ENCODE data around the gene TMPRSS3. TPM values are rescaled to one million over a fixed set of nuclear protein-coding genes. Genes with fewer than 3 reads are reported as not detected.

TMPRSS3 gene
- total and polyA plus RNA-seq, 9 of the 15 experiments (the other 6 are each of a cell fraction or from before 2014, with no cell fraction given), result 0.07 TPM; not detected in 8

DNA sequence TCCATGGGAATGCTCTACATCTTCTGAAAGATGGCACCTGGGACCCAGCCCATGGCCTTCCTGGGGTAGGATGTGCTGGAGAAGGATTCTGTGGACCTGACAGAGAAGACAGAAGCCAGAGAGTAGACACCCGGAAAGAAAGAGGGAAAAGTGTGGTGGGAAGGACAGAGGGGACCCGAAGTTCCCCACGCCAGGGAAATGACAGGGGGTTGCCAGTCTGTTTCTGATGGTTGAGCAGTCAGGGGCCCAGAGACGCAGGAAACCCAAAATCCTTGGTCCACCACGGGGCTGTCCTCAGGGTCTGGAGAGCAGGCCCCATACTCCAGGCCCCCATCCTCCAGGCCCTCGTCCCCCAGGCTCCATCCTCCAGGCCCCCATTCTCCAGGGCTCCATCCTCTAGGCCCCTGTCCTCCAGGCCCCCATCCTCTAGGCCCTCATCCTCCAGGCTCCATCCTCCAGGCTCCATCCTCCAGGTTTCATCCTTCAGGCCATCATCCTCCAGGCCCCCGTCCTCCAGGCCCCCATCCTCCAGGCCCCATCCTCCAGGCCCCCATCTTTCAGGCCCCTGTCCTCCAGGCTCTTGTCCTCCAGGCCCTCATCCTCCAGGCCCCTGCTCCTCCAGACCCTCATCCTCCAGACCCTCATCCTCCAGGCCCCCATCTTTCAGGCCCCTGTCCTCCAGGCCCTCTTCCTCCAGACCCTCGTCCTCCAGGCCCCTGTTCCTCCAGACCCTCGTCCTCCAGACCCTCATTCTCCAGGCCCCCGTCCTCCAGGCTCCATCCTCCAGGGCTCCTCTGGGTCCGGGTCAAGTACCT lies 44.0 kb downstream of the TMPRSS3 start:
- no peak for FAIRE-seq
- H3K27me3 ChIP-seq (ENCODE audit: control insufficient read depth in 2 of 2, insufficient read depth in 2 of 2, low read length in 2 of 2), result peaks cover 21 to 55% of the 10 kb centered on the region in 2 experiments

More for the DNA sequence above, 44.0 kb downstream of the TMPRSS3 start:
- intact Hi-C loops (cut with micrococcal nuclease) (no loop called here), in situ Hi-C loops (cut with MboI) (no loop called here)
- BruUV-seq (replicated peaks), result no TSS peak
- H3K4me3 ChIP-seq, result no peak overlapping the region
- ChIA-PET CTCF (ENCODE audit: low intra/inter-chr PET ratio) (no interaction called here), POLR2A (no interaction called here)
- DNase-seq (ENCODE audit: extremely low read depth in 1 of 4, low spot score in 3 of 4) (no peak), ATAC-seq (no peak)
- H3K36me3 ChIP-seq (ENCODE audit: control insufficient read depth, insufficient read depth, low read length), result no peaks in the 10 kb centered on the region
- H4K20me1 ChIP-seq (replicated peaks; ENCODE audit: control insufficient read depth, insufficient read depth, low read length), result no peaks in the 10 kb centered on the region; the same call in 1 of the 2 replicates
- WGBS (ENCODE audit: insufficient coverage, low coverage, missing lambda C conversion rate), result under 1% methylated on average over 11 of the region's 11 CpGs
- no peak overlapping the region for H3K9ac ChIP-seq (ENCODE audit: insufficient read depth in 1 of 2, low read depth in 2 of 2, low read length in 2 of 2)
- no peak overlapping the region for H3K27ac ChIP-seq (ENCODE audit: extremely low read depth, low read depth, low read length)
- H3K4me1 ChIP-seq (replicated peaks in 1 of 2; ENCODE audit: control insufficient read depth in 2 of 2, insufficient read depth in 2 of 2, low read length in 2 of 2), result peaks cover 0 to 4% of the 10 kb centered on the region in 2 experiments; a peak in 1 of 5 replicates
- TF ChIP-seq C11orf30 (IDR thresholded peaks at IDR 0.05; ENCODE audit: low read depth) (no peak), ZNF79 (CRISPR knock-in tag; IDR thresholded peaks at IDR 0.05; ENCODE audit: low read depth) (no peak), PHB2 (IDR thresholded peaks at IDR 0.05; ENCODE audit: low read depth) (no peak), NFYB (IDR thresholded peaks at IDR 0.05; ENCODE audit: extremely low read depth, insufficient read length) (no peak)
- TF ChIP-seq, protein P1, sequence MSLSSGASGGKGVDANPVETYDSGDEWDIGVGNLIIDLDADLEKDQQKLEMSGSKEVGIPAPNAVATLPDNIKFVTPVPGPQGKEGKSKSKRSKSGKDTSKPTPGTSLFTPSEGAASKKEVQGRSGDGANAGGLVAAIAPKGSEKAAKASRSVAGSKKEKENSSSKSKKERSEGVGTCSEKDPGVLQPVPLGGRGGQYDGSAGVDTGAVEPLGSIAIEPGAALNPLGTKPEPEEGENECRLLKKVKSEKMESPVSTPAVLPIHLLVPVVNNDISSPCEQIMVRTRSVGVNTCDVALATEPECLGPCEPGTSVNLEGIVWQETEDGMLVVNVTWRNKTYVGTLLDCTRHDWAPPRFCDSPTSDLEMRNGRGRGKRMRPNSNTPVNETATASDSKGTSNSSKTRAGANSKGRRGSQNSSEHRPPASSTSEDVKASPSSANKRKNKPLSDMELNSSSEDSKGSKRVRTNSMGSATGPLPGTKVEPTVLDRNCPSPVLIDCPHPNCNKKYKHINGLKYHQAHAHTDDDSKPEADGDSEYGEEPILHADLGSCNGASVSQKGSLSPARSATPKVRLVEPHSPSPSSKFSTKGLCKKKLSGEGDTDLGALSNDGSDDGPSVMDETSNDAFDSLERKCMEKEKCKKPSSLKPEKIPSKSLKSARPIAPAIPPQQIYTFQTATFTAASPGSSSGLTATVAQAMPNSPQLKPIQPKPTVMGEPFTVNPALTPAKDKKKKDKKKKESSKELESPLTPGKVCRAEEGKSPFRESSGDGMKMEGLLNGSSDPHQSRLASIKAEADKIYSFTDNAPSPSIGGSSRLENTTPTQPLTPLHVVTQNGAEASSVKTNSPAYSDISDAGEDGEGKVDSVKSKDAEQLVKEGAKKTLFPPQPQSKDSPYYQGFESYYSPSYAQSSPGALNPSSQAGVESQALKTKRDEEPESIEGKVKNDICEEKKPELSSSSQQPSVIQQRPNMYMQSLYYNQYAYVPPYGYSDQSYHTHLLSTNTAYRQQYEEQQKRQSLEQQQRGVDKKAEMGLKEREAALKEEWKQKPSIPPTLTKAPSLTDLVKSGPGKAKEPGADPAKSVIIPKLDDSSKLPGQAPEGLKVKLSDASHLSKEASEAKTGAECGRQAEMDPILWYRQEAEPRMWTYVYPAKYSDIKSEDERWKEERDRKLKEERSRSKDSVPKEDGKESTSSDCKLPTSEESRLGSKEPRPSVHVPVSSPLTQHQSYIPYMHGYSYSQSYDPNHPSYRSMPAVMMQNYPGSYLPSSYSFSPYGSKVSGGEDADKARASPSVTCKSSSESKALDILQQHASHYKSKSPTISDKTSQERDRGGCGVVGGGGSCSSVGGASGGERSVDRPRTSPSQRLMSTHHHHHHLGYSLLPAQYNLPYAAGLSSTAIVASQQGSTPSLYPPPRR (CRISPR knock-in tag; IDR thresholded peaks at IDR 0.05; ENCODE audit: borderline replicate concordance), result no peak
- no peak overlapping the region for H2AFZ ChIP-seq (ENCODE audit: low read depth, low read length)
- no peaks in the 10 kb centered on the region for H3K9me1 ChIP-seq (ENCODE audit: control insufficient read depth, insufficient read depth, low read length)
- H3K79me2 ChIP-seq (ENCODE audit: control insufficient read depth, insufficient read depth, low read length), result no peaks in the 10 kb centered on the region
- no peak overlapping the region for H3K4me2 ChIP-seq (ENCODE audit: insufficient read depth, low read length)
- H3K9me3 ChIP-seq (replicated peaks; ENCODE audit: control insufficient read depth, insufficient read depth, low read depth, low read length), result 0 out of 2 replicates have a peak, but pooled peaks cover 2% of the 10 kb centered on the region
